Activated T-helper 9 cell treated with anti-CD3 and anti-CD28 coated beads, Interleukin-2, amount 50 U/mL, for 16 hours (primary cell): ENCODE data around the gene CHCHD6.

Experiments used
- DNase-seq: peaks from one replicate; pipeline ENCODE4 v3.0.0-alpha.2; 2020; ENCODE audit warnings: low read depth

CHCHD6 gene

DNA sequence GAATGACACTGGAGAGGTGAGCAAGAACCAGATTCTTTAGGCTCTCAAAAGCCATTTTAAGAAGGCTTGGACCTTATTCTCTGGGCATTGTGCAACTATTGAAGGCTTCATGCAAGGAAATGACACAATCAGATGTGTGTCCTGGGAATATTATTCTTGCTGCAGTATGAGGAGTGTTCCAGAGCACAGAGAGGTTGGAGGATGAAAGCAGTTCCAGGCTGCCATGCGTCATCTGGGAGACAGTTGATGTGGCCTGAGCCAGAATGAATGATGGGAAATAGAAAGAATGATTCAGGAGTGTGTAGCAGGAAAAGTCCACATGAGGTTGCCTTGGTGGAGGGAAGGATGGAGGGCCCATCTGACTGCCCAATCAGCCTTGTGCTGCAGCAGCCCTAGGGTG is 123.1 kb downstream of the CHCHD6 start:
- DNase-seq = no peak

DNA sequence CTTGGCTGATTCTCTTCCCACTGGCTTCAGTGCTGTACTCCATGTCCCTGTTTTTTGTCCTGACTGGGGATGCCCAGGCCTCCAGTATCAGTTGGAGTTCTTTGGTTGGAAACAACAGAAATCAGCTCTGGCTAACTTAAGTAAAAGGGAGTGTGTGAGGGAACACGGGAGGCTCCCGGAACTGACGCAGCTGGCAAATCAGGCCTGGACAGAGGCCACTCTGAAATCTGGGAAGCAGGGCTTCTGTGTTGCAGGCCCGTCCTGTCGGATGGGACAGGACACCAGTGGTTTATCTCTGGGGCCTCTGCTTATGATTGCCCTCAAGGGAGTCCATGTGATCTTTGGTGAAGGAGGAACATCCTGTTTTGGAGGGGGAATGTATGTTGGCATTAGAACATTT is 124.3 kb downstream of the CHCHD6 start:
- no peak for DNase-seq

DNA sequence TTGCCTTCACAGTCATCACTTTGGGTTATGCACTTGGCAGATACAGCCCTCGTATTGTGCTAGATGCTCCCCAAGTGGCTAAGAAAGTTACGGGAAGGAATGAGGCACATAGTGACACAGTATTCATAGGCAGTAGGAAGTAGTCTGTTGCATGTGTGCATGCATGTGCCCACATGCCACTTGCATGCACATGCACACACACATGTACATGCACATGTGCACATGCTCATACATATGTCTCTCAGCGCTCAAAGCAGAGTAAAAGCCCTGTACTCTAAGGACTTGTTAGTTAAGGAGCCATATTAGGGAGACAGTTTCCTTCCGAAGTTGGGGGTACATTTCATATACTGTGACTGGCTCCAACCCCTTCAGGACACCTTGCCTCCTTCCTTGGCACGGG is 128.9 kb downstream of the CHCHD6 start:
- no peak for DNase-seq

DNA sequence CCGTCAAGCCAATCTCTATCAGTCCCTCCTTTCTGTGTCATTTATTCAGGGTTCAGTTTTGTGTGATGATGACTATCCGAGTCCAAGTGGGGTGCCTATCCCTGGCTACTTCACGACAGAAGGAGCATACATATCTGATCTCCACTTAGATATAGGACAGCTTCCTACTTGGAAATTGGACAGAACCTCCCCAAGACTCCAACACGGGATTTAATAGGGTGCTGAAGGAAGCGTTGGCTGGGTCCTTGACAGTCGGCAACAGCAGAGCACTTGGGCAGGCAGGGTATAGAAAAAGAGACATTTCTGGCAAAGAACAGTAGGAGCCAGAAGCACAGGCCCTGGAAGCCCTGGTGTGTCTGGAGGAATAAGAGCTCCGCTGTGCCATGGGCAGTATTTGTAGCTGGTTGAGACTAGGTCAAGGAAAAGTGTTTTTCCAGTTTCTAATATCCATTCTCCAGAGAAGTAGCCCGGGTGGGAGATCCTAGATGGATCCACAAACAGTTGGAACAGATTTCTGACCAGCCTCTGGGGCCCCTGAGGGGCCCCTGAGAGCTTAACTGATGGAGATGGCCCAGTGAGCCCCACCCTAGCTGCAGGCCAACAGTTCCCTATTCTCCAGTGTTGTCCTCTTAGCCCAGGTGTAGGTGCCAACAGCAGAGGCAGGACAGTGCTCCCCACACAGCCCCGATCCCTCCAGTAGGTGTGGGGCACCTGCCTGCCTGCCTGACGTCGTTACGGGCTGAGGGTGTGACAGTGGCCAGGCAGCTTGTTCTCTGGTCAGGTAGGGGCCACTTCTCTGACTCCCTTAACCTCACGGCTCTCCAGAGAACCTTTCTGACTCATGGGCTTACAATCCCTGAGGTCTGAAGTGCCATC is 130.8 kb downstream of the CHCHD6 start:
- no peak for DNase-seq

DNA sequence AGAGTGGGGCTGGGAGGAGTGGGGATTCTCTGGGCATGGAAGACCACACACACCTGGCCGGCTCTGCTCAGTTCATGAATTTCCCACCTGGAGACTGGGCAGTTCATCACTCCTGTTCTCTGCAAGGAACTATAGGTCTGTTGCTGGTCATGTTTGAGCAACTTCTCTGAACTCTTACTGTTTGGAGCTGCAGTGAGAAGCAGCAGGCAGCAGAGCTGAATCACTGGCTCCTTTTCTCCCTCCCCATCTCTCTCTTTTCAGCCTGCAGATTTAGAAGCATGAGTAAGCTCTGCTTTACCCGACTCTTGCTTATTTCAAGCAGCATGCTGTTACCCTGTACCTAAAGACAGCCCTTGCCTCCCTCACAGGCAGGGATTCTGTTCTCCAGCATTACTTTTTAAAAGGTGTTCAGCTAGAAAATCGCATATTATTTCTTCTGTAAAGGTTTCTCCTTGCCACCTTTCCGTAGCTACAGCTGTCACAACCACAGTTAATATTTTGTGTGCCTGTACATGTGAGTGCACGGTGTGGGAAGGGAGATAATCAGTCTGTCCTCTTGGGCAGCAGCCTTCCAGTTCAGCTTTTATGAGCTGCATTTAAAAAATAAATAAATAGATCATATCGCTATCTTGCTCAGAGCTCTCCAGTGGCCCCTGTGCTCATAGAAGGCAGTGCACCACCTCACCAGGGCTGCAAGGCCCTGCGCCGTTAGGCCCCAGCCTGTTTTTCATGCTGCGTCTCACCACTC is 131.6 kb downstream of the CHCHD6 start:
- DNase-seq = no peak

DNA sequence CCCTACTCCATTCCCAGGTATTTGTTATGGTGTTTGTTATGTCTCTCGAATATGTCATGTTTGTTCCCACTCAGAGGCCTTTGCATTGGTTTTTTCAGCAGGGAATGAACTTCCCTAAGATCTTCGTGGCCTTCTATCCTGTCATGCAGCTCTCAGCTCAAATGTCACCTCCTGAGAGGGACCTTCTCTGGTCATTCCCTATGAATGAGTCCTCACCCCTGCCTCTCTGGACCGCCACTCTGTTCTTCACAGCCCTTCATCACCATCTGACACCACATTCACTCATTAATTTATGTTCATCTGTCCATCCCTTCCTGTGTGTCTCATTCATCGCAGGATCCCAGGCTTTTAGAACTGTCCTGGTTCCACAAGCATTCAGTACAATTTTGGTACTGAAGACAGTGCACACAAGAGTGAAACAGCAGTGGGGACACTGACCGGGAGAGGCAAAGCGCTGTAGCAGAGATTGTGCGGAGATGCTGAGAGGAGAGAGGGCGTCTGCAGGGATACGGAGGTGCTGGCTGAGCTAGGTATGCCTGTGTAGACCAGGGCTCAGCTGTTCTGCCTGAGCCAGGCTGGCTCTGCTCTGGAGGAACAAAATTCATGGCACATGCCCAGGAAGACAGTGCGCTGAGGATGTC is 132.3 kb downstream of the CHCHD6 start:
- DNase-seq = no peak

DNA sequence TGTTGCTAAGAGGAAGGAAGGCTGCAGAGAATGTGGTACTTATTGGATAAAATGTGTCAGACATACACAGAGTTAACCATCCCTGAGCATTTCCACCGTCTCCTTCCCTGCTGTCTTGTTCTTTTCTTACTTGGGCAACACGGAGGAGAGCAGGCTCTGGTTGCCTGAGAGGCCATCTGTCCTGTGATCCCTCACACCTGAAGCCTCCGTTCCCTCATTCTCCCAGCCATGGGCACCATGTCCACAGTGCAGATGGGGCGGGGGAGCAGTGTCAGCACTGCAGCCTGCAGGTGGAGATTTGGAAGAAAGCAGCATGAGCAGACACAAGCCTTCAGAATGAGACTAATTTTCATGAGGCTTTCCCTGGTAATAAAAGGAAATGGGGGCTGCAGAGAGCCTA is 133.7 kb downstream of the CHCHD6 start:
- no peak for DNase-seq

DNA sequence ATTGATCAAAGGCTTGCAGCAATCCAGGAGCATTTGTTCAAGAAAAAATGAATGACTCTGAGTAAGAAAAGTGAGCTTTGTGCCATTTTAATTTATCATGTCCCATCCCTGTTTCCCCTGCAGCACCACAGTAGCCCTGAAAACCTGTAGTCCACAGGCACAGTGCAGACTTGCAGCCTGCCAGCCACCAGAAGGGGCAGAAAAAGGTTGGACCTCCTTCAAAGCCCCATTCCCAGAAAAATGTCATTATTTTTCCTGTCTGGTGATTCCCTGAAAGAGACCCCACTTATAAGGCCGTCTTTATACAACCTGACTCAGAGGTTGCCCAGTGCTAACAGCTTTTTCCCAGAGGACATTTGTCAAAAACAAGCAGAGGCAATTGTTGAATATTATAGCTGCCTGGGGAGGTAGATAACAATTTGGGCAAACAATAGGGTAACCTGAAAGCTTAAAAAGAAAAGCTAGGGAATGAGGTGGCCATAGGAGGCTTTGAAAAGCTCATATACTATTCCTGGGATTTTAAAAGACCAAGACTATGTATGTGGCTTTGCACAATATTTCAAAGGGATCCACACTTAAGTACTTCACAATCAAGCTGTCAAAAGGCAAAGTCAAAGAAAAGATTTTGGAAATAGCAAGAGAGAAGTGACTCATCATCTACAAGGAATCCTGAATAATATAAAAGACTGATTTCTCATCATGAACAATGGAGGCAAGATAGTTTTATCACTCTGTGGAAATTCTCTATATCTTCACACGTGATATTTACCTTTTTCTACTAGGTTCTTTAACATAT is 142.1 kb downstream of the CHCHD6 start:
- no peak for DNase-seq

DNA sequence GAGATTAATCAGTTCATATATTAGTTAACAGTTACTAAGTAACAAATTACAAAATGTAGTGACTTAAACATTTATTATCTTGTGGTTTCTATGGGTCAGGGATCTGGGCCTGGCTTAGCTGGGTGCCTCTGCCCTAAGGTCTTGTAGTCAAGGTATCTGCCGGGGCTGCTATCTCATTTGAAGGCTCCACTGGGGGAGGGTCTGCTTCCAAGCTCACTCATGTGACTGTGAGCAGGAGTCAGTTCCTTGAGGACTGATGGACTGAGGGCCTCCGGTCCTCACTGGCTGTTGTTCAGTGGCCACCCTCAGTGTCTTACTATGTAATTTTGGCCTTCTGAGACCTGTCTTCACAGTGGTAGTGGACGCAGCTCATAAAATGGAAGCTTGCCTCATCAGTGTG is 143.0 kb downstream of the CHCHD6 start:
- no peak for DNase-seq

DNA sequence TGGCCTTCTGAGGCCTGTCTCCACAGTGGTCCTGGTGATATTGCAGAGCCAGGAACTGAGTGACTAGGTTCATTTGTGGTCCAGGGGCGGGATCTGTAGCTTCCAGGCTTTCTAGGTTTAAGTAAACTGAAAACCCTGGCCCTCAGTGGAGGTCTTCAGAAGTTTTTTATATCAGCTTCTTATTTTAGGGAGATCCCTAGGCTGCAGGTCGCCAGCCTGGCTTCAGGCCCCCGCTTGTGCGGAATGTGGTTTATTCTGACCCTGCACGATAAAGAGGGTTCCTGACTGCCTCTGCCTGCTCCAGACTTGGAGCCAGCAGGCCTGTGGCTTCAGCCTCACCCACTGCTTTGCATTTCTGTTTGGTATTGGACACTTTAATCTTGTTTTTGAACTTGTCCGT is 145.0 kb downstream of the CHCHD6 start:
- DNase-seq = no peak

DNA sequence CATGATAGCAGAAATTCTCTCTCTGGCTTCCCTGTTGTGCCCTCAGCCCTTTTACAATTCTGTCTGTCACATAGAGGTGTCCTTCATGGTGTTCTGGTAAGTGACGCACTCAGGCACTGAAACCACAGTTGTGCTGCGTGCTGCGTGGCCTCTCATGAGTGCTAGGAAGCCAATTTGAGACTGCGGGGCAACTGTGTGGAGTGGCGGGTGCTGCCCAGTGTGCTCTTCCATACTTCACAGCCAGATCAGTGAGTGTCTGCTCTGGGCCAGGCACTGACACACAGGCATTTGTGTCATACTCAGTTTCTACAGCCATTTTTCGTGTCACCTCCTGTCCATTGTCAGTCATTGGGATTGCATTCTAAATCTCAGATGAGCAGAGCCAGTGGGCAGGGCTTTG is 145.7 kb downstream of the CHCHD6 start:
- no peak for DNase-seq

DNA sequence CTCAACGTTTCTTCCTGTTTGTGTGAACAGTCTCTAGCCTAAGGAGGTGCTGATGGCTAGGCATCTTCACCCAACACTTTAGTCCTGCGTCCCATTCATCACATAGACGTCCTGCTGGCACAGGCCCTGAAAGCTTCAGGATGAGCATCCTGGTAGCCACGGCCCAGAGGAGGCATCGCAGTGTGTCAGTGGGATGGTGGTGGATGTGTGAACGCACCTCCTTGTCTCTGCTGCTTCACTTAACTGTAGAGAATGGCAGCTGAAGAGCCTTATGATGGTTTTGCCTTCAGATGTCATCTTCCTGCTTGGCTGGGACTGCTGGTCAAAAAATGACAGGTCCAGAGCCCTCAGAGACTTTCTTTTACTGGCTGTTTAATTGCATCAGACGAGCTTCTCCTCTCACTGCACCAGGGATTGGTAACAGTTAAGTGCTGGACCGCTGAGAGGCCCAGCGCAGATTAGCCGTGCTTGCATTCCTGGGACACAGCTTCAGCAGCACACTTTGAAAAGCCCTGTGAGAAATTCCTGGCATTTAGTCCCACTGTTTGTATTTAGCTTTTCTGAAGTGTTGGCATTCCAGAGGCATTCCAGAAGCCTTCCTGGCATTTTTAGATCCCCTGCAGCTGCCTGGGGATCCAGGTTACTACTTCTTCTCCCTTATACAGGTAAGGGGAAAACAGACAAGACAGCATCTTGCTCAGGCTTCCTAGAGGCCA is 146.5 kb downstream of the CHCHD6 start:
- no peak for DNase-seq

DNA sequence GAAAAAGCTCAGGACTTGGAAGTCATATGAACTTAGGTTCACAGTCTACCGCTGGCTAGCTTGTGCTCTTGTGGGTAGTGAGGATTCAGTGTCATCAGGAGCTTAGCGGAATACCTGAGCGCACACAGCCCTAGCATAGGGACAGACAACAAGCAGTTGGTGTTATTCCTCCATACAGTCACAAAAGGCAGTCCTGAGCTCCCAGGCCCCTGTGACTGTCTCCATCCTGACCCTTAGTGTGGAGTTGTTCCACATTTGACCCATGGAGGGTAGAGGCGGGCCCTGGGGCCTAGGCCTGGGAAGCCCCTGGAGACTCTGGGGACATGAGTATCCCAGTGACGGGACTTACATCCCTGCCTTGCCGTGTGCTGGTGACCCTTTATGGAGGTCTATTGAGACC is 147.3 kb downstream of the CHCHD6 start:
- no peak for DNase-seq

DNA sequence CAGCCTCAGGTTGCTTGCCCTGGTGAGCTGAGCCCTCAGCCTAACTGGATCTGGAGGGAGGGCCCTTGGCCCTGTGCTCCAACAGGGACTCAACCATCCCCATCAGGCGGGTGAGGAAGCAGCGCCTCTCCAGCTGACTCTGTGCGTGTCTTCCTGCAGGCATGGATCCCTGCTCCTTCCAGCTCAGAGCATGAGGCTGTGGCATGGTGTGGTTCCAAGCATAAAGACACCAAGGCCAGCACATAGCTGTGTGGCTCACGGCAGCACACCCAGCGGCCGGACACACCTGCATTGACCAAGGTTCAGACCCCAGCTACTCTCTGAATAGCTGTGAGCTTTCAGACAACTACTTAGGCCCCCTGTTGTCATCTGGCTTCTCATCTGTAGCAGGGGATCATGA is 147.9 kb downstream of the CHCHD6 start:
- DNase-seq = no peak

DNA sequence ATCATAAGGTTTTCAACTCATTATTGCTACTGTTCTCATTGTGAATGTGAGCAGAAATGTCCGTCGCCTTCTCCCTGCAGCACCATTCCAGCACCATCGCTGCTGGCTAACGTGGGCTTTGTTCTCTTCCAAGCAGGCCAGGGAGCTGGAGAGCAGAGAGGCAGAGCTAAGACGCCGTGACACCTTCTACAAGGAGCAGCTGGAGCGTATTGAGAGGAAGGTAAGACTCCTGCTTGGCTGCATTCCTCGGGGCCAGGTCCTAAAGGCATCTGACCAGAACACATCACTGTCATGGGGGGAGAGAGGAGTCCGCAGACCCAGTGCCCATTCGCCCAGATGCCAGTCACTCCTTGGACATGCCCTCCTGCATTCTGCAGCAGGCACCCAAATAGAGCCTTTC is 148.5 kb downstream of the CHCHD6 start:
- DNase-seq = no peak

DNA sequence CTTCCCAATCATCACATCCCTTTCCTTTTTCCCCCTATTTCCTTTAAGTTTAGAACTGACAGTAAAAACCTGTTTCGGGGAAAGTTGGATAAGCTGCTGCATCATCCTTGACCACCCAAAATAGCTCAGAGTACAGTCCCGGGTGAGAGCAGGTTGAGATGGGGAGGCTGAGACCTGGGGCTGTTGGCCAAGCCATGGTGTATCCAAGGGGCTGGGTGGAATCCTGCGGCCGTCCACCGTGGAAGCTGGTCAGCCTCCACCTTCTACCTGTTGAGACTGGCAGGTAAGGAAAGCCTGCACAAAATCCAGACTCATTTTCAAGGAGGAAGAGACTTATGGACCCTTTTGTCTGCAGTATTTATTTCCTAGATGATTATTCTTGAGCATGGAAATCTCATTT is 150.6 kb downstream of the CHCHD6 start:
- no peak for DNase-seq

DNA sequence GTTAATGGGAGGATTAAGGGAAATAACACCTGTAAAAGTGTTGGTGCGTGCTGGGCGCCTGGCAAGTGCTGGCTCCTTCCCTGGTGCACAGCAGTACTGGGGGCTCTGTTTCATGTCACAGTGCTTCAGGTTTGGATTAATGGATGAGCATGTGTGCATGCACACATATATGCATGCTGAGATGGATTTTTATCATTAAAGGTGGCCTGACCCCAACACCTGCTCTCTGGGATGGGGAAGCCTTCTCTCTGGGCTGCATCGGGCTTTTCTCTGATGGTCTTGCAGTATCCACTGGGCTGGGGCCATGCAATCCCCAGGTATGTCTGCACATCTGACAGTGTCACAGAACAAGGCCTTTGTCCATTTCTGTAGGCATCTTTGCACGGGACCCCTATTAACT is 151.3 kb downstream of the CHCHD6 start:
- no peak for DNase-seq

DNA sequence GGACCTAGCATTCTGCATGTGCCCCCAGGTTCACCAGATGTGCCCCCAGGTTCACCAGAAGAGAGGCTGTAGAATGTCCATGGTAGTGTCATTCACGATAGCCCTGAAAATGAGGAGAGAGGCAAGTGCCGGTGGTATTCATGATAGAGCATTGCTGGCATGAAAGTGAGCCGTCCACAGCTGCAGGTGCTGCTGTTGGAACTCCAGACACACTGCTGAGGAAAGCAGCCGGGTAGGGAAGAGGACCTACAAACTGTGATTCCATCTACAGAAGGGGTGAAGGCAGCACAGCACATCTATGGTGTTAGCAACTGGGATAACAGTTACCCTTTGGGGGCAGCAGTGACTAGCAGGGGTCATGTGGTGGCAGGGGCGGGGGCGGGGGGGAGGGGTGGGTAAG is 153.9 kb downstream of the CHCHD6 start:
- DNase-seq = no peak

DNA sequence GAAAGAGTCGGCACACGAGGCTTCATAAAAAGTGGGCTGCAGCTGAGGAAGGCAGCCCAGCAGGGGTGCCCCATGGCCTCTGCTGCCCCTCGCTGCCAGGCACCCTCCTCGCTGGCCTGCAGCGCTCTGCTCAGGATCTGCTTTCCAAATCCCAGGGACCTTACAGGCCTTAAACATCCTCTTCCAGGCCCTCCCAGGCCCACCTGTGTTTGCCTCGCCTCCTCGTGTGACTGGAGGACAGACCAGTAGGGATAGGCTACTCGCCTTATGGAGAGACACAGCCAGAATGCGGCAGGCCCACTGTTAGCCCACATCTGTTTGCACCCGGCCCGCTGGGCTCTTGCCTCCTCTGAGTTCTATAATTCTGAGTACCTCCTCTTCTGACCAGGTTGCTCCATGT is 154.4 kb downstream of the CHCHD6 start:
- DNase-seq = no peak

DNA sequence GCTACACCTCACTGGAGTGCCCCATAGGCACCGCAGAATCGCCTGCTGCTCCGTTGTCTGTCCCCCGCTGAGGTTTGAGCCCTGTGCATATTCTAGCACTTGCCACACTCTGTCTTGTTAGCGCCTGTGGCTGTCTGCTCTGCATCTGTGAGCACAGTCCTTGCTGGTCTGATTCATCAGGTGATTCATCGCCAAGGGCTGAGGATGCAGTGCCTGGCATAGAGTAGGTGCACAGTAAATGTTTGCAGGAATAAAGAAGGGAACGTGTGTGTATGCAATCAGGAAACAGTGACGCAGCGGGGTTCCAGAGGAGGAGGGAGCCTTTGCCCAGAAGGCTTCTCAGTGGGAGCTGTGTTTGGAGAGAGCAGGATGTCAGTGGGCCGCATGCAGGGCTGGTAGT is 154.8 kb downstream of the CHCHD6 start:
- DNase-seq = no peak

DNA sequence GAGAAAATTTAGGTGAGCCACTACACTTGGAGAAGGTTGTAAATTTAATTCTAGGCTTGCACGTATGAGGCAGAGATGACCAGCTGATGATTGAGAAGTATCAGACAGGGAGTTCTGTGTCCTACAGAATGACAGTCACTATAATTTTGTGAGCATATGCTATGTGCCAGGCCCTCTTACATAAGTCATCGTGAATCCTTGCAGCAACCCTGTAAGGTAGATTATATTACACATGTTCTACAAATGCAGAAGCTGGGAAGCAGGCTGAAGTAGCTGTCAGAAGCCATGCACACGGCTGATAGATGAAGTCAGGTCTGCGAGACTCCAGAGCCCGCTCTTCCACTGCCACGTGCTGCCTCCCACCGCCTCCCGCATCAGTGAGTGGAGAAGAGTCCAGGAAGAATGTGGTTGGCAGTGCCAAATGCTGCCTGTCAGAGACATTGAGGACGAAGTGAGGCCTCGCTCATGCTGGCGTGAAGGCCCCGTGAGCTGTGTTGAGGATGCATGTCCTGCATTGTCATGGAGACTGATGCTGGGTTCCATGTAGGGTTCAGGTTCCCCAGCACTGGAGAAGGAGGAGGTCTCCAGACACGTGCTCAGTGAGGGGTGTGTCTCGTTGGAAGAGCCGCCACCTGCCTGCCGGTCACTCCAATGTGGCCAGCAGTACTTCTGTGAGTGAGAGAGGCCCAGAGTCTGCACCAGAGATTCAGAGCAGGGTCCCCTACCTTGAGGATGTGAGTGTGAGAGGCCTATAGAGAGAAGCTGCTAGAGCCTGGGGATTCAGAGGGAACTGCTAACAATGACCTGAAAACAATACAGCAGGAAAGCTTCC is 155.6 kb downstream of the CHCHD6 start:
- no peak for DNase-seq
